H1 (cell line): ENCODE measurements around the gene SNAPIN. TPM values are rescaled to one million over a fixed set of nuclear protein-coding genes. Genes with fewer than 3 reads are reported as not detected.

Source experiments
- EZH2 ChIP-seq: fragments of 200-600 bp; sonication (generic); IDR thresholded peaks from 2 replicates; pipeline ENCODE4 v1.7.1; 2012; ENCODE audit warnings: low read depth, mild to moderate bottlenecking, moderate library complexity, low read length, inconsistent platforms; ENCODE audit not compliant: severe bottlenecking
- RNF2 ChIP-seq: fragments of 200-900, 300-1000 bp; sonication (generic); IDR thresholded peaks from 2 replicates; pipeline ENCODE4 v1.7.1; 2016; ENCODE audit warnings: borderline replicate concordance, low read depth, mild to moderate bottlenecking, antibody characterized with exemption, low read length; ENCODE audit not compliant: poor library complexity, severe bottlenecking; ENCODE audit errors: missing control alignments
- RXRA ChIP-seq: IDR thresholded peaks from 2 replicates; pipeline ENCODE4 v1.6.1; 2011; ENCODE audit warnings: low read depth, mild to moderate bottlenecking, low read length, moderate library complexity; ENCODE audit not compliant: insufficient read depth
- TBP ChIP-seq: IDR thresholded peaks from 2 replicates; pipeline ENCODE4 v1.6.1; 2011; ENCODE audit warnings: low read depth, low read length, improper control_type of control experiment
- polyA plus RNA-seq, 7 experiments: library from polyadenylated mRNA; depleted of rRNA in 3 of 7; stranded (reverse) in 5 of 7; unstranded in 2 of 7; fragments of >200 nt in 5 of 7; fragments of 200-250 nt in 2 of 7; gene quantifications; 1 replicate in 5 of 7; 2 replicates in 1 of 7; 4 replicates in 1 of 7; pipeline versions ENCODE4 v1.2.1 to v1.2.3, GENCODE V29; 2011 to 2013; ENCODE audit warnings: missing spikeins in 2 of 7, mixed read lengths in 2 of 7
- total RNA-seq: library from RNA; stranded (reverse); fragmentation: NEBNext Ultra II Directional; extraction: Animal tissue kit (Norgen Biotek cat#: 25700); gene quantifications from 2 replicates; pipeline ENCODE4 v1.2.1, GENCODE V29; 2021
- TF ChIP-seq, protein P1 (sequence below): fragments of 300-600 bp; sonication (generic); IDR thresholded peaks from 2 replicates; pipeline ENCODE4 v1.7.1; 2012; ENCODE audit warnings: low read length, moderate library complexity, mild to moderate bottlenecking, inconsistent platforms; ENCODE audit not compliant: insufficient replicate concordance

SNAPIN gene
- total and polyA plus RNA-seq, 2 of the 8 experiments (the other 6 are each of a cell fraction or from before 2014, with no cell fraction given): 25.7 to 31.1 TPM

GRCh38 chr1:153655333-153655732, 3.2 kb upstream of the SNAPIN start (continued):
- TF ChIP-seq, protein P1, sequence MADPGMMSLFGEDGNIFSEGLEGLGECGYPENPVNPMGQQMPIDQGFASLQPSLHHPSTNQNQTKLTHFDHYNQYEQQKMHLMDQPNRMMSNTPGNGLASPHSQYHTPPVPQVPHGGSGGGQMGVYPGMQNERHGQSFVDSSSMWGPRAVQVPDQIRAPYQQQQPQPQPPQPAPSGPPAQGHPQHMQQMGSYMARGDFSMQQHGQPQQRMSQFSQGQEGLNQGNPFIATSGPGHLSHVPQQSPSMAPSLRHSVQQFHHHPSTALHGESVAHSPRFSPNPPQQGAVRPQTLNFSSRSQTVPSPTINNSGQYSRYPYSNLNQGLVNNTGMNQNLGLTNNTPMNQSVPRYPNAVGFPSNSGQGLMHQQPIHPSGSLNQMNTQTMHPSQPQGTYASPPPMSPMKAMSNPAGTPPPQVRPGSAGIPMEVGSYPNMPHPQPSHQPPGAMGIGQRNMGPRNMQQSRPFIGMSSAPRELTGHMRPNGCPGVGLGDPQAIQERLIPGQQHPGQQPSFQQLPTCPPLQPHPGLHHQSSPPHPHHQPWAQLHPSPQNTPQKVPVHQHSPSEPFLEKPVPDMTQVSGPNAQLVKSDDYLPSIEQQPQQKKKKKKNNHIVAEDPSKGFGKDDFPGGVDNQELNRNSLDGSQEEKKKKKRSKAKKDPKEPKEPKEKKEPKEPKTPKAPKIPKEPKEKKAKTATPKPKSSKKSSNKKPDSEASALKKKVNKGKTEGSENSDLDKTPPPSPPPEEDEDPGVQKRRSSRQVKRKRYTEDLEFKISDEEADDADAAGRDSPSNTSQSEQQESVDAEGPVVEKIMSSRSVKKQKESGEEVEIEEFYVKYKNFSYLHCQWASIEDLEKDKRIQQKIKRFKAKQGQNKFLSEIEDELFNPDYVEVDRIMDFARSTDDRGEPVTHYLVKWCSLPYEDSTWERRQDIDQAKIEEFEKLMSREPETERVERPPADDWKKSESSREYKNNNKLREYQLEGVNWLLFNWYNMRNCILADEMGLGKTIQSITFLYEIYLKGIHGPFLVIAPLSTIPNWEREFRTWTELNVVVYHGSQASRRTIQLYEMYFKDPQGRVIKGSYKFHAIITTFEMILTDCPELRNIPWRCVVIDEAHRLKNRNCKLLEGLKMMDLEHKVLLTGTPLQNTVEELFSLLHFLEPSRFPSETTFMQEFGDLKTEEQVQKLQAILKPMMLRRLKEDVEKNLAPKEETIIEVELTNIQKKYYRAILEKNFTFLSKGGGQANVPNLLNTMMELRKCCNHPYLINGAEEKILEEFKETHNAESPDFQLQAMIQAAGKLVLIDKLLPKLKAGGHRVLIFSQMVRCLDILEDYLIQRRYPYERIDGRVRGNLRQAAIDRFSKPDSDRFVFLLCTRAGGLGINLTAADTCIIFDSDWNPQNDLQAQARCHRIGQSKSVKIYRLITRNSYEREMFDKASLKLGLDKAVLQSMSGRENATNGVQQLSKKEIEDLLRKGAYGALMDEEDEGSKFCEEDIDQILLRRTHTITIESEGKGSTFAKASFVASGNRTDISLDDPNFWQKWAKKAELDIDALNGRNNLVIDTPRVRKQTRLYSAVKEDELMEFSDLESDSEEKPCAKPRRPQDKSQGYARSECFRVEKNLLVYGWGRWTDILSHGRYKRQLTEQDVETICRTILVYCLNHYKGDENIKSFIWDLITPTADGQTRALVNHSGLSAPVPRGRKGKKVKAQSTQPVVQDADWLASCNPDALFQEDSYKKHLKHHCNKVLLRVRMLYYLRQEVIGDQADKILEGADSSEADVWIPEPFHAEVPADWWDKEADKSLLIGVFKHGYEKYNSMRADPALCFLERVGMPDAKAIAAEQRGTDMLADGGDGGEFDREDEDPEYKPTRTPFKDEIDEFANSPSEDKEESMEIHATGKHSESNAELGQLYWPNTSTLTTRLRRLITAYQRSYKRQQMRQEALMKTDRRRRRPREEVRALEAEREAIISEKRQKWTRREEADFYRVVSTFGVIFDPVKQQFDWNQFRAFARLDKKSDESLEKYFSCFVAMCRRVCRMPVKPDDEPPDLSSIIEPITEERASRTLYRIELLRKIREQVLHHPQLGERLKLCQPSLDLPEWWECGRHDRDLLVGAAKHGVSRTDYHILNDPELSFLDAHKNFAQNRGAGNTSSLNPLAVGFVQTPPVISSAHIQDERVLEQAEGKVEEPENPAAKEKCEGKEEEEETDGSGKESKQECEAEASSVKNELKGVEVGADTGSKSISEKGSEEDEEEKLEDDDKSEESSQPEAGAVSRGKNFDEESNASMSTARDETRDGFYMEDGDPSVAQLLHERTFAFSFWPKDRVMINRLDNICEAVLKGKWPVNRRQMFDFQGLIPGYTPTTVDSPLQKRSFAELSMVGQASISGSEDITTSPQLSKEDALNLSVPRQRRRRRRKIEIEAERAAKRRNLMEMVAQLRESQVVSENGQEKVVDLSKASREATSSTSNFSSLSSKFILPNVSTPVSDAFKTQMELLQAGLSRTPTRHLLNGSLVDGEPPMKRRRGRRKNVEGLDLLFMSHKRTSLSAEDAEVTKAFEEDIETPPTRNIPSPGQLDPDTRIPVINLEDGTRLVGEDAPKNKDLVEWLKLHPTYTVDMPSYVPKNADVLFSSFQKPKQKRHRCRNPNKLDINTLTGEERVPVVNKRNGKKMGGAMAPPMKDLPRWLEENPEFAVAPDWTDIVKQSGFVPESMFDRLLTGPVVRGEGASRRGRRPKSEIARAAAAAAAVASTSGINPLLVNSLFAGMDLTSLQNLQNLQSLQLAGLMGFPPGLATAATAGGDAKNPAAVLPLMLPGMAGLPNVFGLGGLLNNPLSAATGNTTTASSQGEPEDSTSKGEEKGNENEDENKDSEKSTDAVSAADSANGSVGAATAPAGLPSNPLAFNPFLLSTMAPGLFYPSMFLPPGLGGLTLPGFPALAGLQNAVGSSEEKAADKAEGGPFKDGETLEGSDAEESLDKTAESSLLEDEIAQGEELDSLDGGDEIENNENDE: no peak
- TF ChIP-seq TBP (no peak), RXRA (no peak), EZH2 (no peak), RNF2 (no peak)
